HepG2 (cell line): Measurements from ENCODE around the gene COG4. TPM values are rescaled to one million over a fixed set of nuclear protein-coding genes. Genes with fewer than 3 reads are reported as not detected.

Experiments used
- AKNA ChIP-seq: sonication (generic); formaldehyde crosslinking; IDR thresholded peaks from 2 replicates; pipeline ENCODE4 v1.4.0; 2020; ENCODE audit warnings: missing genetic modification reagents, borderline replicate concordance
- ARHGAP35 ChIP-seq: sonication (generic); formaldehyde crosslinking; IDR thresholded peaks from 2 replicates; pipeline ENCODE4 v1.9.0; 2022; ENCODE audit warnings: mild to moderate bottlenecking, inconsistent platforms, moderate library complexity, missing genetic modification reagents, borderline replicate concordance
- FOXP1 ChIP-seq, 2 experiments: fragments of 450-650 bp in 1 of 2; IDR thresholded peaks; 2 replicates each; pipeline ENCODE4 v1.6.1; 2017 to 2018; ENCODE audit warnings: antibody characterized with exemption in 1 of 2
- GTF2F1 ChIP-seq: fragments of 150-350 bp; IDR thresholded peaks from 2 replicates; pipeline ENCODE4 v1.6.1; 2014; ENCODE audit warnings: low read length
- HINFP ChIP-seq: sonication (generic); formaldehyde crosslinking; IDR thresholded peaks from 2 replicates; pipeline ENCODE4 v1.4.0; 2020; ENCODE audit warnings: low read depth, mild to moderate bottlenecking, missing genetic modification reagents
- MIER3 ChIP-seq: IDR thresholded peaks from 2 replicates; pipeline ENCODE4 v1.6.1; 2016; ENCODE audit warnings: missing compliant biosample characterization, borderline replicate concordance
- SUZ12 ChIP-seq: fragments of 150-350 bp; IDR thresholded peaks from 2 replicates; pipeline ENCODE4 v1.6.1; 2014; ENCODE audit warnings: low read depth, low read length
- TFAP4 ChIP-seq: sonication (generic); IDR thresholded peaks from 2 replicates; pipeline ENCODE4 v1.6.1; 2016; ENCODE audit warnings: low read depth, borderline replicate concordance
- TSC22D2 ChIP-seq: sonication (generic); formaldehyde crosslinking; IDR thresholded peaks from 2 replicates; pipeline ENCODE4 v1.5.1; 2020; ENCODE audit warnings: missing genetic modification reagents, mild to moderate bottlenecking, borderline replicate concordance
- ZBTB26 ChIP-seq: IDR thresholded peaks from 2 replicates; pipeline ENCODE4 v1.6.1; 2016; ENCODE audit warnings: missing compliant biosample characterization, missing genetic modification reagents, borderline replicate concordance
- ZFP37 ChIP-seq: sonication (generic); formaldehyde crosslinking; IDR thresholded peaks from 2 replicates; pipeline ENCODE4 v1.4.0; 2020; ENCODE audit warnings: missing genetic modification reagents, borderline replicate concordance
- ZMYM3 ChIP-seq: sonication (generic); formaldehyde crosslinking; IDR thresholded peaks from 2 replicates; pipeline ENCODE4 v1.5.1; 2020; ENCODE audit warnings: mild to moderate bottlenecking, missing genetic modification reagents
- ZNF138 ChIP-seq: sonication (generic); formaldehyde crosslinking; IDR thresholded peaks from 2 replicates; pipeline ENCODE4 v1.5.0; 2020; ENCODE audit warnings: mild to moderate bottlenecking, low read depth, missing genetic modification reagents
- ZNF207 ChIP-seq: fragments of 450-650 bp; IDR thresholded peaks from 2 replicates; pipeline ENCODE4 v1.6.1; 2016; ENCODE audit warnings: antibody characterized with exemption, borderline replicate concordance
- ZNF766 ChIP-seq: sonication (generic); formaldehyde crosslinking; IDR thresholded peaks from 2 replicates; pipeline ENCODE4 v1.5.0; 2020; ENCODE audit warnings: missing genetic modification reagents, borderline replicate concordance
- ZNF770 ChIP-seq: sonication (generic); formaldehyde crosslinking; IDR thresholded peaks from 2 replicates; pipeline ENCODE4 v1.5.0; 2020; ENCODE audit warnings: mild to moderate bottlenecking, missing genetic modification reagents
- ZNF782 ChIP-seq: sonication (generic); formaldehyde crosslinking; IDR thresholded peaks from 2 replicates; pipeline ENCODE4 v1.4.0; 2020; ENCODE audit warnings: missing genetic modification reagents, mild to moderate bottlenecking, borderline replicate concordance
- polyA plus RNA-seq, 8 experiments: library from polyadenylated mRNA; depleted of rRNA in 3 of 8; stranded (reverse) in 7 of 8; unstranded in 1 of 8; fragments of >200 nt; fragmentation: Illumina TruSeq in 4 of 8; extraction: Trizol in 4 of 8; gene quantifications; 2 replicates each; pipeline versions ENCODE4 v1.2.1 to v1.2.3, GENCODE V29; 2011 to 2016; ENCODE audit warnings: low read depth in 4 of 8, missing spikeins in 1 of 8, mixed read lengths in 1 of 8; ENCODE audit not compliant: insufficient read depth in 1 of 8
- total RNA-seq, 5 experiments: library from RNA; depleted of rRNA; stranded (reverse); fragments of >200 nt; fragmentation: Illumina TruSeq; extraction: Trizol; gene quantifications; 2 replicates each; pipeline ENCODE4 v1.2.3, GENCODE V29; 2016; ENCODE audit warnings: low read depth in 1 of 5

Gene COG4
- total and polyA plus RNA-seq, 2 of the 13 experiments (the other 11 are each of a cell fraction or from before 2014, with no cell fraction given): 51.1 to 73.8 TPM

GRCh38 chr16:70438969-70439862, 84.1 kb downstream of the COG4 start, which contains the start of gene ST3GAL2 (continued):
- TF ChIP-seq ZMYM3 (CRISPR knock-in tag) (peak; percentile 56; the same call in 1 of the 2 replicates), AKNA (CRISPR knock-in tag) (no peak; the same call in 1 of the 2 replicates), ZNF782 (peak; percentile 80; the same call in 1 of the 2 replicates), TSC22D2 (no peak), ZNF770 (CRISPR knock-in tag) (peak; percentile 48), ZNF207 (no peak), ZNF766 (CRISPR knock-in tag) (peak; percentile 48; the same call in 1 of the 2 replicates), ZFP37 (no peak), ZNF138 (CRISPR knock-in tag) (no peak), ZBTB26 (CRISPR knock-in tag) (no peak), SUZ12 (peak; percentile 100), TFAP4 (0 out of 2 replicates have a peak, but pooled peaks have one; percentile 14), GTF2F1 (no peak), FOXP1 (IDR thresholded peaks at IDR 0.05) (no peak), FOXP1 (CRISPR knock-in tag; IDR thresholded peaks at IDR 0.05) (no peak; the same call in 1 of the 2 replicates), MIER3 (peak; percentile 64; the same call in 1 of the 2 replicates), HINFP (CRISPR knock-in tag) (no peak; the same call in 1 of the 2 replicates), ARHGAP35 (CRISPR knock-in tag) (peak; percentile 79)
